ENCODE results near the gene STK11. TPM values are rescaled to one million over a fixed set of nuclear protein-coding genes. Genes with fewer than 3 reads are reported as not detected.

STK11 gene
- polyA plus RNA-seq, 2 of the 4 experiments (the other 2 are of a cell fraction): 16.2 to 33.6 TPM

DNA sequence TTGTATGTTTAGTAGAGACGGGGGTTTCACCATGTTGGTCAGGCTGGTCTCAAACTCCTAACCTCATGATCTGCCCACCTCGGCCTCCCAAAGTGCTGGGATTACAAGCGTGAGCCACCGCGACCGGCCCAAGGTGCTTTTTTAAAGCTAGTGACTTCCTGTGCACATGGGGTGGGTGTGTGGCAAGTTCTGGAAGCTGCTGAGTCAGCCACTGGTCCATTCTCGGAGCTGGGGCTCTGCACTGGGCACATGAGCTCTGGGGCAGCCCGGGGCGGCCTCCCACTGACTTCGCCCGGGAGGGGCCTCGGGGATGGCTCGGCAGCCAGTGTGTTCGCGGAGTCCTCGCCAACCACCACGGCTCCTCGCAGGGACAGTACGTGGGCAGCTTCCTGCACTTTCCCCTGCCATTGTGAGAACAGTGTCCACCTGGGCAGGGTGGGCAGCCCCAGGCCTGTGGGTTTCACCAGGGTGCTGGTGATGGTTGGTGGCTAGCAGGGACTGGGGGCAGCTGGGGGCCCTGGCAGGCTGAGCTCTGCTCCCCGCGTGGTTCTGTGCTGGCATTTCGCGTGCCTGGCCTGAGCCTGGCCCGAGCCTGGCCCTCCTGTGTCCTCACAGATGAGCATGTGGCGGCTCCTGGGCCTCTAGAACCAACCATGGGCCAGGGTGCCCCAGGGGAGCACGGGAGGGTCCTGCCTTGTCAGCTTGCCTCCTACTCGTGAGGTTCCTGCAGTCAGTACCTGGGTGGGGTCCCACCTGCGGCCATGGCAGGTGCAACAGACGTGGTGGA is 20.1 kb downstream of the STK11 start:
- Histone ChIP-seq H3K4me1 (peaks cover 14% of the 10 kb centered on the region; the same call in 1 of the 3 replicates), H3K9me3 (no peaks in the 10 kb centered on the region), H3K4me3 (no peak overlapping the region), H3K27ac (peak overlapping the region in 1 of 2 experiments; percentile 10; a peak in 1 of 6 replicates), H3K4me2 (no peak overlapping the region)
- no peak for FAIRE-seq
- no peak for DNase-seq (ENCODE audit: low read depth in 1 of 2, low spot score in 1 of 2)
- TF ChIP-seq POLR2A (IDR thresholded peaks at IDR 0.05; ENCODE audit: low read length) (no peak), EP300 (IDR thresholded peaks at IDR 0.05) (no peak), ZSCAN20 (CRISPR knock-in tag; IDR thresholded peaks at IDR 0.05) (no peak), MAFK (IDR thresholded peaks at IDR 0.05; ENCODE audit: partially characterized antibody) (peak; percentile 41)
- TF ChIP-seq, protein P1, sequence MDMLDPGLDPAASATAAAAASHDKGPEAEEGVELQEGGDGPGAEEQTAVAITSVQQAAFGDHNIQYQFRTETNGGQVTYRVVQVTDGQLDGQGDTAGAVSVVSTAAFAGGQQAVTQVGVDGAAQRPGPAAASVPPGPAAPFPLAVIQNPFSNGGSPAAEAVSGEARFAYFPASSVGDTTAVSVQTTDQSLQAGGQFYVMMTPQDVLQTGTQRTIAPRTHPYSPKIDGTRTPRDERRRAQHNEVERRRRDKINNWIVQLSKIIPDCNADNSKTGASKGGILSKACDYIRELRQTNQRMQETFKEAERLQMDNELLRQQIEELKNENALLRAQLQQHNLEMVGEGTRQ (IDR thresholded peaks at IDR 0.05): no peak
- CTCF ChIA-PET: interaction anchor here (0.9 to 2.2 kb wide), 7 partner anchors 11 to 168 kb away, joined by 3 to 13 read pairs (median 5); partner anchors contain the start of gene ATP5F1D
- ATAC-seq: no peak
- 94% methylated on average over 10 of the region's 29 CpGs for WGBS (ENCODE audit: missing lambda C conversion rate)
- POLR2A ChIA-PET: no interaction called here

DNA sequence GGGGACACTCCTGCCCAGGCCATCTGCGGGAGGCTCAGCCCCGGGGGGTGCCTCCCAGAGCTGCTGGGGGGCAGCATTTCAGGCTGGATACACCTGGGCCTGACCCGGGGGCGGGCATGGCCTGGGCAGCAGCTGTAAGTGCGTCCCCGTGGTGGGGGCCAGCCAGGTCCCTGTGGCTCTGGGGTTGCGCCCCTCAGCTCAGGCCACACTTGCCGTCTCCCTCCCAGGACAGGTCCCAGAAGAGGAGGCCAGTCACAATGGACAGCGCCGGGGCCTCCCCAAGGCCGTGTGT is 20.6 kb downstream of the STK11 start:
- no peak overlapping the region for H3K4me3 ChIP-seq
- ATAC-seq: no peak
- no peak overlapping the region for H3K27ac ChIP-seq
- TF ChIP-seq ZNF302 (CRISPR knock-in tag; IDR thresholded peaks at IDR 0.05): no peak
- TF ChIP-seq RFX5 (IDR thresholded peaks at IDR 0.05): no peak
- no peak for TF ChIP-seq ZSCAN20 (CRISPR knock-in tag; IDR thresholded peaks at IDR 0.05)
- TF ChIP-seq MYC (IDR thresholded peaks at IDR 0.05; ENCODE audit: borderline replicate concordance, low read length): no peak
- TF ChIP-seq SREBF2 (IDR thresholded peaks at IDR 0.05): no peak
- no peak for TF ChIP-seq KDM1A (IDR thresholded peaks at IDR 0.05; ENCODE audit: low read depth)
- TF ChIP-seq, protein P2, sequence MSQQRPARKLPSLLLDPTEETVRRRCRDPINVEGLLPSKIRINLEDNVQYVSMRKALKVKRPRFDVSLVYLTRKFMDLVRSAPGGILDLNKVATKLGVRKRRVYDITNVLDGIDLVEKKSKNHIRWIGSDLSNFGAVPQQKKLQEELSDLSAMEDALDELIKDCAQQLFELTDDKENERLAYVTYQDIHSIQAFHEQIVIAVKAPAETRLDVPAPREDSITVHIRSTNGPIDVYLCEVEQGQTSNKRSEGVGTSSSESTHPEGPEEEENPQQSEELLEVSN (IDR thresholded peaks at IDR 0.05; ENCODE audit: borderline replicate concordance, low read depth): no peak
- TF ChIP-seq, protein P3, sequence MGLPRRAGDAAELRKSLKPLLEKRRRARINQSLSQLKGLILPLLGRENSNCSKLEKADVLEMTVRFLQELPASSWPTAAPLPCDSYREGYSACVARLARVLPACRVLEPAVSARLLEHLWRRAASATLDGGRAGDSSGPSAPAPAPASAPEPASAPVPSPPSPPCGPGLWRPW (IDR thresholded peaks at IDR 0.05): no peak
- no peak for TF ChIP-seq MAFK (IDR thresholded peaks at IDR 0.05; ENCODE audit: partially characterized antibody)
- no peak for TF ChIP-seq EHMT2 (IDR thresholded peaks at IDR 0.05; ENCODE audit: low read depth)
- TF ChIP-seq FOSB (CRISPR knock-in tag; IDR thresholded peaks at IDR 0.05): no peak
- TF ChIP-seq MAZ (IDR thresholded peaks at IDR 0.05; ENCODE audit: borderline replicate concordance, low read depth, low read length): no peak
- TF ChIP-seq JUN (IDR thresholded peaks at IDR 0.05): no peak
- TF ChIP-seq JUNB (IDR thresholded peaks at IDR 0.05): no peak
- TF ChIP-seq TFCP2L1 (CRISPR knock-in tag; IDR thresholded peaks at IDR 0.05): no peak
- TF ChIP-seq, protein P4, sequence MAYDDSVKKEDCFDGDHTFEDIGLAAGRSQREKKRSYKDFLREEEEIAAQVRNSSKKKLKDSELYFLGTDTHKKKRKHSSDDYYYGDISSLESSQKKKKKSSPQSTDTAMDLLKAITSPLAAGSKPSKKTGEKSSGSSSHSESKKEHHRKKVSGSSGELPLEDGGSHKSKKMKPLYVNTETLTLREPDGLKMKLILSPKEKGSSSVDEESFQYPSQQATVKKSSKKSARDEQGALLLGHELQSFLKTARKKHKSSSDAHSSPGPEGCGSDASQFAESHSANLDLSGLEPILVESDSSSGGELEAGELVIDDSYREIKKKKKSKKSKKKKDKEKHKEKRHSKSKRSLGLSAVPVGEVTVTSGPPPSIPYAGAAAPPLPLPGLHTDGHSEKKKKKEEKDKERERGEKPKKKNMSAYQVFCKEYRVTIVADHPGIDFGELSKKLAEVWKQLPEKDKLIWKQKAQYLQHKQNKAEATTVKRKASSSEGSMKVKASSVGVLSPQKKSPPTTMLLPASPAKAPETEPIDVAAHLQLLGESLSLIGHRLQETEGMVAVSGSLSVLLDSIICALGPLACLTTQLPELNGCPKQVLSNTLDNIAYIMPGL (CRISPR knock-in tag; IDR thresholded peaks at IDR 0.05; ENCODE audit: borderline replicate concordance): no peak
- no peak for TF ChIP-seq NPAS2 (CRISPR knock-in tag; IDR thresholded peaks at IDR 0.05; ENCODE audit: borderline replicate concordance)
- no peaks in the 10 kb centered on the region for H3K9me3 ChIP-seq
- ChIA-PET CTCF (interaction anchor here (1.2 to 2.2 kb wide), 5 partner anchors 12 to 168 kb away, joined by 3 to 13 read pairs (median 5); no protein-coding TSS in a partner anchor), POLR2A (no interaction called here)
- no CpG with 5 or more reads among the region's 11 CpGs for WGBS (ENCODE audit: missing lambda C conversion rate)
- peaks cover 14% of the 10 kb centered on the region; the same call in 1 of the 3 replicates for H3K4me1 ChIP-seq
- no peak overlapping the region for H3K4me2 ChIP-seq
- DNase-seq (ENCODE audit: low read depth in 1 of 2, low spot score in 1 of 2): no peak
- no peak for FAIRE-seq
